Epithelial cell of esophagus (primary cell): ENCODE data around the gene GARRE1.
A peak's percentile ranks its signal among the peaks of the same experiment; 100 is the strongest.
"Not testable (repeated sequence)": the region's sequence is repeated elsewhere in the genome, so short reads cannot be mapped to it uniquely, and the experiment has no call there.

Experiments
- DNase-seq: peaks from one replicate; pipeline ENCODE4 v3.0.0; 2010; ENCODE audit warnings: low read depth
- H3K4me3 ChIP-seq: 2 replicates; pipeline ENCODE4 v1.5.1; 2011; ENCODE audit warnings: mild to moderate bottlenecking, low read length, control low read depth
- TF ChIP-seq, protein P1 (sequence below): IDR thresholded peaks from 2 replicates; pipeline ENCODE4 v1.5.1; 2011; ENCODE audit warnings: low read depth, mild to moderate bottlenecking, low read length, control low read depth, inconsistent platforms; ENCODE audit not compliant: insufficient read depth; ENCODE audit errors: missing control alignments

GARRE1 gene, protein sequence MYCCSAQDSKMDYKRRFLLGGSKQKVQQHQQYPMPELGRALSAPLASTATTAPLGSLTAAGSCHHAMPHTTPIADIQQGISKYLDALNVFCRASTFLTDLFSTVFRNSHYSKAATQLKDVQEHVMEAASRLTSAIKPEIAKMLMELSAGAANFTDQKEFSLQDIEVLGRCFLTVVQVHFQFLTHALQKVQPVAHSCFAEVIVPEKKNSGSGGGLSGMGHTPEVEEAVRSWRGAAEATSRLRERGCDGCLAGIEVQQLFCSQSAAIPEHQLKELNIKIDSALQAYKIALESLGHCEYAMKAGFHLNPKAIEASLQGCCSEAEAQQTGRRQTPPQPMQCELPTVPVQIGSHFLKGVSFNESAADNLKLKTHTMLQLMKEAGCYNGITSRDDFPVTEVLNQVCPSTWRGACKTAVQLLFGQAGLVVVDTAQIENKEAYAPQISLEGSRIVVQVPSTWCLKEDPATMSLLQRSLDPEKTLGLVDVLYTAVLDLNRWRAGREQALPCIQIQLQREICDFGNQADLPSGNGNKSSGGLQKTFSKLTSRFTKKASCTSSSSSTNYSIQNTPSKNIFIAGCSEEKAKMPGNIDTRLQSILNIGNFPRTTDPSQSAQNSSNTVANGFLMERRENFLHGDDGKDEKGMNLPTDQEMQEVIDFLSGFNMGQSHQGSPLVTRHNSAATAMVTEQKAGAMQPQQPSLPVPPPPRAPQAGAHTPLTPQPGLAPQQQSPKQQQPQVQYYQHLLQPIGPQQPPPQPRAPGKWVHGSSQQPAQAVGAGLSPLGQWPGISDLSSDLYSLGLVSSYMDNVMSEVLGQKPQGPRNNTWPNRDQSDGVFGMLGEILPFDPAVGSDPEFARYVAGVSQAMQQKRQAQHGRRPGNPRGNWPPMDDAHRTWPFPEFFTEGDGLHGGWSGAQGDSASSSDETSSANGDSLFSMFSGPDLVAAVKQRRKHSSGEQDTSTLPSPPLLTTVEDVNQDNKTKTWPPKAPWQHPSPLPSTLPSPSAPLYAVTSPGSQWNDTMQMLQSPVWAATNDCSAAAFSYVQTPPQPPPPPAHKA (N-terminal part only)

GRCh38 chr19:34254046-34254697 is at the start of gene GARRE1:
Gene GARRE1 (plus strand): TSS chr19:34254554. CDS start chr19:34300474, 45,920 bp downstream.
- TF ChIP-seq, protein P1, sequence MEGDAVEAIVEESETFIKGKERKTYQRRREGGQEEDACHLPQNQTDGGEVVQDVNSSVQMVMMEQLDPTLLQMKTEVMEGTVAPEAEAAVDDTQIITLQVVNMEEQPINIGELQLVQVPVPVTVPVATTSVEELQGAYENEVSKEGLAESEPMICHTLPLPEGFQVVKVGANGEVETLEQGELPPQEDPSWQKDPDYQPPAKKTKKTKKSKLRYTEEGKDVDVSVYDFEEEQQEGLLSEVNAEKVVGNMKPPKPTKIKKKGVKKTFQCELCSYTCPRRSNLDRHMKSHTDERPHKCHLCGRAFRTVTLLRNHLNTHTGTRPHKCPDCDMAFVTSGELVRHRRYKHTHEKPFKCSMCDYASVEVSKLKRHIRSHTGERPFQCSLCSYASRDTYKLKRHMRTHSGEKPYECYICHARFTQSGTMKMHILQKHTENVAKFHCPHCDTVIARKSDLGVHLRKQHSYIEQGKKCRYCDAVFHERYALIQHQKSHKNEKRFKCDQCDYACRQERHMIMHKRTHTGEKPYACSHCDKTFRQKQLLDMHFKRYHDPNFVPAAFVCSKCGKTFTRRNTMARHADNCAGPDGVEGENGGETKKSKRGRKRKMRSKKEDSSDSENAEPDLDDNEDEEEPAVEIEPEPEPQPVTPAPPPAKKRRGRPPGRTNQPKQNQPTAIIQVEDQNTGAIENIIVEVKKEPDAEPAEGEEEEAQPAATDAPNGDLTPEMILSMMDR = no peak
- H3K4me3 ChIP-seq = peak within 1 kb of the TSS; percentile 73
- DNase-seq = peak; percentile 67

GRCh38 chr19:34205324-34205723 is 49.0 kb upstream of the GARRE1 start:
- H3K4me3 ChIP-seq, DNase-seq: not testable (repeated sequence)

- TF ChIP-seq, protein P1 = no peak
- no peak overlapping the region for H3K4me3 ChIP-seq
- no peak for DNase-seq
Measured at GRCh38 chr19:34208291-34208884, 46.0 kb upstream of the GARRE1 start.

DNA sequence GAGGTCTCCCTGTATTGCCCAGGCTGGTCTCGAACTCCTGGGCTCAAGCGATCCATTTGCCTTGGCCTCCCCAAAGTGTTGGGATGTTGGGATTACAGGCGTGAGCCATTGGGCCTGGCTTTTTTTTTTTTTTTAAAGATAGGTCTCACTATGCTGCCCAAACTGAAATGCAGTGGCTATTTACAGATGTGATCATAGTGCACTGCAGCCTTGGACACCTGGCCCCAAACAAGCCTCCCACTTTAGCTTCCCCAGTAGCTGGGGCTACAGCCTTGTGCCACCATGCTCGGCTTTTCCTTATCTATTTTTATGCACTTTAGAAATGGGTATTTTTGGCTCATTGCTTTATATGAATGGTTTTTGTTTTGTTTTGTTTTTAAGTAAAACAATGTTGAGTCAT is 44.6 kb upstream of the GARRE1 start:
- TF ChIP-seq, protein P1 = no peak
- no peak for DNase-seq
- H3K4me3 ChIP-seq = no peak overlapping the region

- TF ChIP-seq, protein P1 = no peak
- no peak overlapping the region for H3K4me3 ChIP-seq
- DNase-seq = no peak
Measured at GRCh38 chr19:34213283-34213682, 41.1 kb upstream of the GARRE1 start.

DNA sequence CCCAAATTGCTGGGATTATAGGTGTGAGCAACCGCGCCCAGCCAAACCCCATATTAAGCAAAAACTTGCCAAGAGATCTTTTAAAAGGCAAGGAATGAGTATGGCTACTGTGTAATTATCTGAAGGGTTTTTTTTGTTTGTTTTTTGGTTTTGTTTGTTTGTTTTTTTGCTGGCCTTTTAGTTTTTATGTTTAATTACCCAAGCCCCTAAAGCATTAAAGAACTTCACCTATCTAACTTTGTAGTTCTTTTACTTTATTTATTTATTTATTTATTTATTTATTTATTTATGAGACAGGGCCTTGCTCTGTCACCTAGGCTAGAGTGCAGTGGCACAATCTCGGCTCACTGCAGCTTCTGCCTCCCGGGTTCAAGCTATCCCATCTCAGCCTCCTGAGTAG is 40.3 kb upstream of the GARRE1 start:
- H3K4me3 ChIP-seq = no peak overlapping the region
- DNase-seq = no peak
- TF ChIP-seq, protein P1 = no peak
